Dermis microvascular lymphatic vessel endothelial cell (primary cell): ENCODE results near the gene KIFAP3. TPM values are rescaled to one million over a fixed set of nuclear protein-coding genes. Genes with fewer than 3 reads are reported as not detected.

ENCODE experiments used
- DNase-seq, 2 donors: peaks; one replicate each; pipeline versions ENCODE4 v3.0.0 to v3.0.0-alpha.2; 2010; ENCODE audit warnings: low read depth in 2 of 2
- total RNA-seq: library from RNA; depleted of rRNA; stranded (reverse); fragments of >200 nt; gene quantifications from 2 replicates; pipeline ENCODE4 v1.2.1, GENCODE V29; 2014

The KIFAP3 gene
- total RNA-seq, 1 donor from 2014 or later, result 12.1 TPM

DNA sequence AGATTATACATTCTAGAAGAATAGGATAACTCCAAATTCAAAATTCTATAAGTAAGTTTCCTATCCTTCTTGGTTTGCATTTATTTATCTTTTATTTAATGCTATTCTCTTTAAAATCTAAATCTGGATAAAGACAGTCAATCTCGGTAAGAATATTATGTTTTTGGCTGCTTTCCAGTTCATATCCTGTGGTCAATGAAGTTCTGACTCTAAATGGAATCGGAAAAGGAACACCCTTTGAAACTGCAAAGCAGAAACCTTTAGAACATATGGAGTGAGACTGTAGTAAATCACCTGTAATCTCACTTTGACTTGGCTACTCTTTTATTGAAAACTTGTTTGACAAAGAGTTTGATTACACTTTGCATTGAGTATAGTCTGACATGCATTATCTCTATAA, 85.2 kb downstream of the KIFAP3 start:
- DNase-seq, result peak in 1 of 2 donors; percentile 37

DNA sequence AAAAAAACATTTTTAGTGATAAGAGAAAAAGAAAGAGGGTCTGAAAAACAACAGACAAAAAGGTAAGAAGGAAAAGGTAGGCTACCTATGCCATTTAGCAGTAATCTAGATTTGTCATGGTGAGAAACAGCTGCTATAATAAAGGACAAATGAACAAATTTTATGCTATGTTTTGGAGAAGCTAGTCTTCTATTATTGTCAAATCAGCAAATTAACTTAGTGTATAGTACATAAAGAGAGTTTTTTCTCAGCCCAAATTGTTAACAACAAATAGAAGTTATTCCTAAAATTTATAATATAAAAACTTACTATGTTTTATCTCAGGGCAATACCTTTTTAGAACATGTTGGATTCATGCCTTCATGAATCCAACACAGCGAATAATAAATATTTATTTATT, 88.7 kb downstream of the KIFAP3 start:
- DNase-seq, result no peak

- DNase-seq, result no peak
Measured at GRCh38 chr1:169974067-169974466, 100.4 kb downstream of the KIFAP3 start.

DNA sequence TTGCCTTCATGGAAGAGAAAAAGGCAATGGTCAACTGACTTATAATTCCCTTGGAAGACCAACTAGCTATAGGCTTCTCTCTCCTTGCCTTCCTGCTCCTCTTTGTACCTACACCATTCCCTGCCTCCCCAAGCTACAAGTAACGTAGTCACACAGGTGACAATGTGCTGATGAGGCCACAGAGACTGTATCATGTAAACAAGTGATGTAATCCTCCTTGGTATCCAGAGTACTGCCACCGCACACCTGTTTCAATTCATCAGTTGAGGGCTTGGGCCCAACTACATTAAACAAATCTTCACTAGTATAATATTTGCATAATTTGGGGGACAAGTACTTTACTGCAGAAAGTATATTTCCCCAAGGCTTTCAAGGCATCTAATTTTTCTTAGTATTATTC, 104.4 kb downstream of the KIFAP3 start:
- DNase-seq, result no peak

- no peak for DNase-seq
Measured at GRCh38 chr1:169968174-169968573, 106.3 kb downstream of the KIFAP3 start.

DNA sequence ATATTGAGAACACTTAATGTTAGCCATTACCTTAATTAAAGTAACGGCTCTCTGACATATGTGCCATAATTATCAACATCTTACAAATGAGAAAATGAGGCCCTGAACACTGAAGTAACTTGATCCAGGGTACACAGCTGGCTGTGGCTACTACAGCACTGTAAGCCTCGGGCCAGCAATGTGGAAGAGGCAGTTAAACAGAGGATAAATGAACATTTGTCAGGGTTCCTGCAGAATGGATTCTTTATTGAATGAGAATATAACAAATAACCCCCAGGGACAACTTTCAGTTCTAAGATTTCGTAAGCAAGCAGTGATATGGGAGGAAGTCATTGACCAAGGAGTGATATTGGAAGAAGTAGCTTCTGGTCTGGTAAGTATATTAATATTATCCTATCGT, 110.3 kb downstream of the KIFAP3 start:
- DNase-seq, result no peak

DNA sequence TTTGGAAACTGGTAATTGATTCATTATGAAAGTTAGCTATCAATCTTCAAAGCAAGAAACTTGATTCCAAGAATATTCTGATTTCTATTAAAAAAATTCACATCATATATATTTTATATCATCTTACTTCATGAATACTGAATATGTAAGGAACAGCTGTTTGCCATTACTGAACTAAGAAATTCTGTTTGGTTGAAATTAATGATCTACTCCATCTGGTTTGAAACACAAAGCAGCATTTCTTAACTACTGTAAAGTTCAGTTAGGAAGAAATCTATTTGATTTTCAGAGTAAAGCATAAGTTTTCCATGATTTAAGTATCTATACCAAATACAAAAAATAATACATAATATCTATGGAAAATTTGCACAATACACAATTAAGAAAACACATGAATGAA, 114.8 kb downstream of the KIFAP3 start:
- no peak for DNase-seq

GRCh38 chr1:169958987-169959386, 115.5 kb downstream of the KIFAP3 start:
- DNase-seq, result no peak

- DNase-seq, result no peak
Measured at GRCh38 chr1:169957884-169958283, 116.6 kb downstream of the KIFAP3 start.

GRCh38 chr1:169951108-169951507, 123.4 kb downstream of the KIFAP3 start:
- no peak for DNase-seq

- DNase-seq, result no peak
Measured at GRCh38 chr1:169949139-169949538, 125.4 kb downstream of the KIFAP3 start.

DNA sequence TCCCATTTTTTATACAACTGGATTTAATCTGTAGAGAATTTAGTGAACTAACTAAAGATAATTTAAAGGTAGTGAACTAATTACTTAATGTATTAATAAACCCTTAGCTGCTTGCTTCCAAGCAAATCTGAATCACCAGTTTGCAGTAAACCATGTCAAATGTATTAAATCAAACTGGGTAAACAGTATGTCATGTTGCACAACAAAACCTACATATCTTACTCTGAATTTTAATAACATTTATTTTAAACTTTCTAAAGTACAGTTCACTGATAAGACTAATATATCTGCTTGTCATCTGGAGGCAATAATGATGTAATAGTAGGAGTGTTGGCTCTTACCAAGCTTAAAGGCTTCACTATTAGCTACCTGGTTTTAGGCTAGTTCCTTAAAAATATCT, 128.3 kb downstream of the KIFAP3 start:
- DNase-seq, result no peak

DNA sequence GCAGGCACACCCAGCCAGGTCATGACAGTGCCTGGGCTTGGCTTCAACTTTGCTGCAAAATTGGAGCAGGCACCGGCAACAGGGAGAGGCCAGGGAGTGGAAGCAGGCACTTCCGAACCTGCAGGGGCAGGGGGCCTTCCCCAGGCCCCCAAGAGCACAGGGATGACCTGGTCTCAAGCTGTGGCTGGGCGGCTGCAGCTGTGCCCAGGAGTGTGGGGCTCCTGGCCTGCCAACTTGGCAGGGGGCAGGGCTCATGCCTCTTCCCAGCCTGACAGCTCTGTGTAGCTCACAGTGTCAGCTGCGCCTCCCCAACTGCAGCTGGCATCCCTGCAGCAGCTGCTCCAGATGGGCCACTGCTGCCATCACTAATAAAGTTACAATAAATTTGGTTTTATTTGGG, 129.3 kb downstream of the KIFAP3 start:
- no peak for DNase-seq

- no peak for DNase-seq
Measured at GRCh38 chr1:169944621-169945020, 129.9 kb downstream of the KIFAP3 start.

- no peak for DNase-seq
Measured at GRCh38 chr1:169943963-169944526, 130.4 kb downstream of the KIFAP3 start.

GRCh38 chr1:169941982-169942830, 132.3 kb downstream of the KIFAP3 start:
- peak in 1 of 2 donors; percentile 19 for DNase-seq

DNA sequence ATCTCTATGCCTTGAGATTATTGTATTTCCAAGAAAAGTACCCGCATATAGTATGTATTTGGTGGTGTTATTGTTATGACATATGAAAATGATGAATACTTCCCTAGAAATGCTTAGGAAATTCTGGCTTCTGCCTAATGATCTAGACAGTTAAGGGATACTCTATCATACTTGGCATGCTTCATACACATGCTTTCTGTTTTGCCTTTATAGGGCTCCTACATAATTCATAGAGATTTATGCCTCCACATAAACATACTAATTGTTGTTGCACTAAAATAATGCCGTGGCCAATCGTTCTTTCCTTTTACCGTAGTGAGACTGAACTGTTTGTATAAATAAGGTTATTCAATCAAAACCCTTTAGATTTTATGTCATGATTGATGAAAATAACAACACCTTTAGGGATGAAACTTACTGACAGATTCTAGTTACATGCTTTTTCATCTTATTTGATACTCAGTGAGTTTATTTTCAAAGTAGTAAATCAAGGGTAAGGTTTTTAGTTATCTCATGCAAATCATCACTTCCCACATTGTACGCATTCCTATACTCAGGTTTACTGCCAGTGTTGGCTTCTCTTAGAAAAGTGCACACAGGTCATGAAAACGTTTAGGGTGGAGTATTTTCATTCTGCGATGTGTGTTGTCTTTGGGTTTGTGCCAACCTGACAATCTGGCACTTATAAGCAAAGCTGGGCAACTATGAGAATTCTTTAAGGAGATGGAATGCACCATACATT, 140.3 kb downstream of the KIFAP3 start:
- peak in 1 of 2 donors; percentile 74 for DNase-seq

DNA sequence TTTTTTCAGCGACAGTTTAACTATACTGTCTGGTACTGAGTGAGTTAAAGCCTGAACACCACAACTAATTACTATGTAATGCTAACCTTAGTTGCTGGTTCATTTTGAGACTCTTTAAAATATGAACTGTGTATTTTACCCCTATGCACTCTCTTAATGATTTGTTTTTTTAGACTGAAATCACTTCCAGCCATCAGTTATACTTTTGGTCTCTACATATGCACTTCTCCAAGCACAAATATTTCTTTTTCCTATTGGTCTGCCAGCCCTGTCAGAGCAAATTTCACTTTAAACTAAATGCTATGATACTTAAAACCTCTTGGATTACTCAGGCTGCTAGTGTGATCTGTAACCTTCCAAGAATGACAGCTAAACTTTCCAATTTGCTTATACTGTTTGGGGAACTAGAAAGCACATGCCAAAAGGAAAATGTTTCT, 142.7 kb downstream of the KIFAP3 start:
- DNase-seq, result no peak

- no peak for DNase-seq
Measured at GRCh38 chr1:169929210-169929526, 145.3 kb downstream of the KIFAP3 start.

DNA sequence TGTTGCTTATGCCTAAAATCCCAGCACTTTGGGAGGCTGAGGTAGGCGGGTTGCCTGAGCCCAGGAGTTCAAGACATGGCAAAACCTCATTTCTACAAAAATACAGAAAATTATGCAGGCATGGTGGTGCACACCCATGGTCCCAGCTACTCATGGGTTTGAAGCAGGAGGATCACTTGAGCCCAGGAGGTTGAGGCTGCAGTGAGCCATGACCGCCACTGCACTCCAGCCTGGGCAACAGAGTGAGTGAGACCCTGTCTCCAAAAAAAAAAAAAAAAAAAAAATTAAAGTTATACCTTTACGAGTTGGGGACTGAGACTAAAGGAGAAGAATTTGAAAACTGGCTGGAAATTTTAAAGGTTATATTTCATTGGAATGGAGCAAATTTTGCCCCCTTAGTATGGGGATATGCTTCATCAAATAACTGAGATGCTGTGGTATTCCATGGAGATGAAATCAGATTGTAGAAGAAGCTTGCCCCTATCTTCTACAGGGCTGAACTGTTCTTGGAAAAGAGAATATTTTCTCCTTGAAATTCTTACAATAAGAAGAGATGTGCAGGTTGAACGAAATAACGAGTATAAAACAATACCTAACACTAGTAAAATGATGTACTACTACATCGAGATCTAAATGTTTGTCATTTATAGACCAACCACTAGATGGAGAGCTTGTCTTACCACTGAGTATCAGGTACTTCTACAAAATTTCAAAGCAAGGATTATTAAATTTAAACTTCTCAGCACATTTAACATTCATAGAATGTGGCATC, 145.9 kb downstream of the KIFAP3 start:
- peak; percentile 52 to 65 for DNase-seq

GRCh38 chr1:169925505-169926482, 148.7 kb downstream of the KIFAP3 start:
- no peak for DNase-seq
